HG02970 (cell line): Measurements from ENCODE around the gene GOLGA6A.
"Not testable (repeated sequence)": the region's sequence is repeated elsewhere in the genome, so short reads cannot be mapped to it uniquely, and the experiment has no call there.

Experiments used
- ATAC-seq: cut with Tn5 transposase; IDR thresholded peaks from one replicate; pipeline ENCODE4 v1.9.1; 2021; ENCODE audit warnings: mild to moderate bottlenecking, moderate library complexity, moderate number of reproducible peaks; ENCODE audit not compliant: unreplicated experiment, low FRiP score

The GOLGA6A gene, protein sequence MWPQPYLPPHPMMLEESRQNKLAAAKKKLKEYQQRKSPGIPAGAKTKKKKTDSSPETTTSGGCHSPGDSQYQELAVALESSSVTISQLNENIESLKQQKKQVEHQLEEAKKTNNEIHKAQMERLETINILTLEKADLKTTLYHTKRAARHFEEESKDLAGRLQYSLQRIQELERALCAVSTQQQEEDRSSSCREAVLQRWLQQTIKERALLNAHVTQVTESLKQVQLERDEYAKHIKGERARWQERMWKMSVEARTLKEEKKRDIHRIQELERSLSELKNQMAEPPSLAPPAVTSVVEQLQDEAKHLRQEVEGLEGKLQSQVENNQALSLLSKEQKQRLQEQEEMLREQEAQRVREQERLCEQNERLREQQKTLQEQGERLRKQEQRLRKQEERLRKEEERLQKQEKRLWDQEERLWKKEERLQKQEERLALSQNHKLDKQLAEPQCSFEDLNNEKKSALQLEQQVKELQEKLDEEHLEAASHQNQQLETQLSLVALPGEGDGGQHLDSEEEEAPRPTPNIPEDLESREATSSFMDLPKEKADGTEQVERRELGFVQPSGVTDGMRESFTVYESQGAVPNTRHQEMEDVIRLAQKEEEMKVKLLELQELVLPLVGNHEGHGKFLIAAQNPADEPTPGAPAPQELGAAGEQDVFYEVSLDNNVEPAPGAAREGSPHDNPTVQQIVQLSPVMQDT

DNA sequence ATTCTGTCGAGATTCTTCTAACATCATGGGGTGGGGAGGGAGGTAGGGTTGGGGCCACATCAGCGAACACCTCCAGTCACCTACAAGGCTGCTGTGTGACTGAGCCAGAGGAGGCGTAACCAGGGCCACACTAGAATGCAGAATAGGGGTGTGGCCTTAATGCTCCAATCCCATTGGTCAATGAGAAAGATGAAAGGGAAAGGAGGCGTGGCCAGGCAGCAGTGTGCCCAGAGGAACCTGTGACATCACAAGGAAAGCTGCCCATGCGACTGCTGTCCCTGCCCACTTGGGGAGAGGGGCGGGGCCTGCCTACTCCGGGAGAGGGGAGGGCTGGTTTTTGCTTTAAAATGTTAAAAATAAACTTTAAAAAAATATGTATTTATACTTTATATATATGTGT is at the start of gene GOLGA6A:
GOLGA6A (minus strand) TSS at position 101 of the 400 bp plus-strand sequence; CDS start at position 60, 41 bp downstream.
- ATAC-seq: not testable (repeated sequence)

DNA sequence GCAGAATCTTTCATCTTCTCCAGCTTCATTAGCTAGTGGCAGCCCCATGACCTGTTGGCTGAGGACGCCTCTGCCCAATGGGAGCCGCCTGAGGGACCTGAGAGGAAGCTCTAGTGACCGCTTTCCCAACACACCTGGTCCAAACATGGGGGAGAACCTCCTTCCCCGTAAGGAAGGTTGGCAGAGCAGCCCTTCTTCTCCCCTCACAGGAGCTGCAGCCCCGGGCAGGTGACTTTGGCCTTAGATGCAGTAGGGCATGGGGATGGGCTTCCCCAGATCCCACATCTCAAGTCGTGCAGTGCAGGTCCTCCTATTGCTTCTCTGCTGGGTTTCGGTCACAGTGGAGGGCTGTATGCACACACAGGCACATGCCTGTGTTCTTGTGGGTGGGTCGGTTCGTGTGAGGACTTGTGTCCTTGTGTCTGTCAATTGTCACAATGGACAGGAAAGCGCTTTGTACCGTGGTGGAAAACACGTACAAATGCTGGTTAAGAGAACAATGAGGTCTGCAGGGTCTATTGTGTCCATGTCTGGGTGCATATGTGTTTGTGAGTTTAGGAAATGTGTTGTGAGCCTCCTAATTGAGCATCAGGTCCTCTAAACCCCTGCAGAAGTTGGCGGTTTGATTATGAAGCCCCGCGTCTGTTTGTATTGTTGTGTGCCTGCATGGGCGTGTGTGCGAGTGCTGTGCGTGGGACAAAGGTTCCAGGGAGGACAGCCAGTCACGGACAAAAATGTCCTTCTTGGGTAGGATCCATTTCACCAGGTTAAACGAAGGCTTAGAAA is 49.5 kb upstream of the GOLGA6A start:
- no peak for ATAC-seq

DNA sequence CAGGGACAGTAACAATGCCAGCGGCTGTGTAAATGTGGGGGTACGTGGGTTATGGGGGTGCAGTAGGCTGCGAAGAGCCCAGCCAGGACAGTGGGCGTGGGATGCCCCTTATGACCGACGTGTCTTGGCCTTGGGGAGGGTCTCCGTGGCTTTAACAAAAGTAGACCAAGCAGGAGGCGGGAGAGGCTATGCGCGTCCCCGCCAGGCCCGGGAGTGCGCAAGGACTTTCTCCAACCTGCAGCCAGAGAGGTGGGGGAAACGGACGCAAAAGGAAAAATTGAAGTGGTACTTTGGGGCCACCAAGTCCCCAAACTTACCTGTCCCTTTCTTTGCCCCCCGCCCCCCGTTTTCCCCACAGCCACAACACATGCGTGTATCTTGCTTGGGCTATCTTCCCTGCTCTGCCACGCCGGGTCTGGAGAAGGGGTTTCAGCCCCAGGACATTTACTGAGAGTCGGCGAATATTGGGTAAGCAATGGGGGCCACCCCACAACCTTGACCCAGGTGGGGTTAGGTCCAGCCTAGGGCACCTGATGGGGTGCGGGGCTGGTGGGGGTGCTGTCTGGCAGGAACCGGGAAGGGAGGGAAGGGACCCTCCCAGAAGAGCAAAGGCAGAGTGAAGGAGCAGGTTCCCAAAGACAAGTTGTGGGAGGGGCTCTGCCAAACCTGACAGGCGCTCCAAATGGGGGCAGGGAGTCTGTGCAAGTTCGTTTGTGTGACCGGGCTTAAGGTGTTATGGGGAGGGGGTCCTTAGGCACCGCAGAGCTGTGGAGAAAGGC is 48.7 kb upstream of the GOLGA6A start:
- no peak for ATAC-seq

DNA sequence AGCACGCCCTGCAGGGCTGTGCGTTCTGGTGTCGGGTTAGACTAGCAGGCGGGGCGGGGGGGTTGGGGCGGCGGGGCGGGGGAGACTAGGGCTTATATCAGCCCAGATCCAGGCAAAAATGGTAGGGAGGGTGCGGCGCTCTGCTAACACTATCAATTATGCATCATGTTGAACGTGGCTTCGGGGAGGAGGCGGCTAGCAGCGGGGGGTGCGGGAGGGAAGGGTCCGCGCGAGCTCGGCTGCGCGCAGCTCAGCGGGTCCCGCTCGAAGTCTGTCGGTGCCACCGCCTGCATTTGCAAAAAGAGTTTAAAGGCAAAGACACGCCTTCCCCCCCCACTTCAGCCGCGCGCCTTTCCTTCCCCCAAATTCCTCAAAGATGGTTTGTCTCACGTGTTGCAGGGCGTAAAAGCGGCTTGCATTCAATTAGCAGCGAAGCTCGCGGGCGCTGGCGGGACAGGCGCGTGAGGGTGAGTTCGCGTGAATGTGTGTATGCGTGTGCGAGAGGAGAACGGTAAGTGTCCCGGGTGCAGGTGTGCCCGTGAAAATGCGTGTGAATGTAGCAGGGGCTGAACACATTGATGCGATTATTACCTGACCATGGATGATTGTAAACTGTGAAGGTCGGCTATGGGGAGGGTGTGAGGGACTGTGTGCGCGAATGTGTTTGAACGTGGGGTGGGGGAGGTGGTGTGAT is 48.0 kb upstream of the GOLGA6A start, which contains the start of gene ISLR2:
ISLR2 (plus strand) TSS at position 432 of the 694 bp plus-strand sequence. CDS start 2,169 bp downstream, outside the sequence.
- no peak for ATAC-seq

DNA sequence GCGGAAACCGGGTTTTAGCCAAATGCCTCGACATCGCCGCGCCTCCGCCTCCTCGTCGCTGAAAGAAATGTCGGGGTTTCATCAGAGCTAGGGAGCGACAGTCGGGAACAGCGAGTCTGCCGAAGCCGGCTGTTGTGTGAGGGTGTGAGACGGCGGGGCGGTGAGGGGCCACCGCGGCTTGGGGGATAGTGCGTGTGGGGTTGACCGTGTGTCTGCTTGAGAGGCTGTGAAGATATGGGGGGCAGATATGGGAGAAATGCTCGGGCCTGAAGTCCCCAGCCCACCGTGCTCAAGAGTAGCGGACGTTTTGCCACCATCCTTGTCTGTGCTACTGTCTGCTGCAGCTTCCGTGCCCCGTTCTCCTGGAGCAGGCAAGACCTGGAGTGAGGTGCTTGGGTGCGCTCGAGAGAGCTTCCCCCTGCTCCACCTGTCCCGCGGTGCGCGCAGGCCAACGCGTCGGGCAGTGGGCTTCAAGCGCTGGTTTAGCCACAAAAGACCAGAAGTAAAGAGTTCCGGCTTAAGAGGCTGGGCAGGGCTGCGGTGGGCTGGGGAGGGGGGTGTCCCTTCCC is 47.3 kb upstream of the GOLGA6A start:
- ATAC-seq: no peak

DNA sequence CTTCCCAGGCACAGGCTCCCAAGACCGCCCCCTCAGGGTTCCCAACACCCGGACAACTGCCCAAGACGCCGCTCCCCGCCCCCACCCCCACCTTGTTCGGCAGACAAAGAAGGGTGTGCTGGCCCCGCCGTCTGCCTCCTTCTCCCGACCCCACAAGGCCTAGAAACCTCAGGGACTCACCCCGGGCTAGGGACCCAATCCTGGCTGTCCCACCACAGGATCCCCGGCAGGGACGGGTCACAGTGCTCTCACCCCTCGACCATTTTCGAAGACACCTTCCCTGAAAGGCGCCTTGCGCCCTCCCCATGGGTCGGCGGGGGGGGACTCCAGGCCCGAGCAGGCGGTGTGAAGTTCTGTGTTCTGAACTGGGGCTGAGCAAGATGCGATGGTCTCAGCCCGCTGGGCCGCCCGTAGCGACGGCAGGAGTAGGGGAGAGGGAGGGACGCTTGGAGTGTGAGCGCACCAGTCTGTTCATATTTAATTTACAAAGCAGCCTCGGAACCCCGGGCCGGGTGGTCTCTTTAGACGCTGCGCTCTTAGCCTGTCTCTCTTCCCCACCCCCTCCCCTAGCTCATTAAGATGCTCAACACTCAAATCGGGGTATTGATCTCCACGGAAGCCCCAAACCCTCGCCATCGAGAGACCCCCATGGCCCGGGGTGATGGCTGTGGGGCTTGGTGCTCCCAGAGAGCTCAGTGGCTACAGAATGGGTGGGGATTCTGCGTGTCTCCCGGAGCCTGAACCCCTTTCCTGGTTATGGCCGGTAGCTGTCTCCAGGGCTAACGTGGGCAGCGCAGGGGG is 46.6 kb upstream of the GOLGA6A start:
- ATAC-seq: no peak

- no peak for ATAC-seq
These were observed 45.8 kb upstream of the GOLGA6A start for GRCh38 chr15:74127954-74128784.

DNA sequence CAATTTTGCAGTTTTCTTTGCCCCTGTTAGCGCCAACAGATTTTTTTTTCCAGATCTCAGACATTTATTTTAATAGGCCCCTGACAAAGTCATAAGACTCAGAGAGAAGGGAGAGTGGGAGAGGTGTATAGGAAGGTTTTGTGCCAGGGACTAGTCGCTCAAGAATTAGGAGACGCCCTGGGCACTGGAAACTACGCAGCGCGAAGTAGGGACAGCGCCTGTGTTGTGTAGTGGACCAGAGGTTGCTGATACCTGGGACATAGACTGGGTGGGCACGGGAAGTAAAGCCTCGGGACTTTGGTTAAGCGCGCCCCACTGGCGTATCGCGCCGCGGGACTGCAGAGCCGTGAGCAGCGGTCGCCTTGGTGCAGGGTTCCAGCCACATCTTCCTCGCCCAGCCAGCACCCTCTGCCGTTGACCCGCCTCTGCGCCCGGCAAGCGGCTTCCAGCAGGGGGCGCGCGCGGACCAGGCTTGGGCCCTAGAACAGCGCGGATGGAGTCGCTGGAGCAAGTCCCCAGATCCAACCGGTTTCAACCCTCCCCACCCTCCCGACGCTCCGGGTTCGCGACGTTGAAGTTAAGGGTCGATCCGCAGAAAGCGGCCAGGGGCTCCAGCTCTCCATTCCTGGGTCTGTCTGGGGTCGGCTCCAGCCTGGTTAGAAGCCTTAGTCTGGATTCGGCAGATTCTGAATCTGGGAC is 45.1 kb upstream of the GOLGA6A start:
- no peak for ATAC-seq

DNA sequence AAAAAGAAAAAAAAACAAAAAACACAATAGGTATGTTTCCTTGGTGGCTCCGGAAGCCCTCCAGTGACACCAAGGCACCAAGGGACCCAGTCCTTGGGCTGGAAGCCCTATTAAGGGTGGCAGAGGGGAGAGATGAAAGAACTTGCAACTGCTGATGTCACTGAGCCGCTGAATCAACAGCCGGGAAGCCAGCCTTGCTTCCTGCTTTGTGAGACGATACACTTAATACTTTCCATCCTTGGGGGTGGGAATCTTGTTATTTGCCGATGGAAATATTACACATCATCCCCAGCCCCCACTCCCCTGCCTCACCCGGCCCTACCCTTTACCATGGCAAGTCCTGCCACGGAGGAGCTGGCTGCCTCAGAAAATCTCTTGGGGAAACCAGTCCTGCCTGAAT is 42.4 kb upstream of the GOLGA6A start:
- ATAC-seq: no peak

GRCh38 chr15:74124196-74124595 is 41.8 kb upstream of the GOLGA6A start:
- no peak for ATAC-seq

GRCh38 chr15:74123658-74124057 is 41.3 kb upstream of the GOLGA6A start:
- ATAC-seq: no peak

- ATAC-seq: no peak
These were observed 40.7 kb upstream of the GOLGA6A start for GRCh38 chr15:74123131-74123429.

GRCh38 chr15:74122403-74123130 is 40.2 kb upstream of the GOLGA6A start:
- ATAC-seq: no peak

DNA sequence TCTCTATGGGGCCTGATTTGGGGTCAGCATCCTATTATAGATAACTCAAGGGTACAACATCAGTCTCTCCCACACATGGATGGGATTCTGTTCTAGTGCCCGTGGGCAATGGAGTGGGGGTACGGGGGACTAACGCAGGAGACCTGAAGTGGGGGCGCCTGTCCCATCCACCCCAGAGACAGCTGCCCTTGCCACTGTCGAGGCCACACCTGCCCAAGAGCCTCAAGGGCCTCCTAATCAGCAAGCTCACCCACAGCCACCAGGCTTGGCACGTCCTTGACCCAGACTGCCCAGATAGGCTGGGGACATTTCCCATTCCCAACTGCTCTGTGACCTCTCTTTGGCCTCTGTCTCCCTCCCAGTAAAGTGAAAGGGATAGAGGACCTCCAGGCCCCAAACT is 39.5 kb upstream of the GOLGA6A start:
- ATAC-seq: no peak

- no peak for ATAC-seq
These were observed 38.7 kb upstream of the GOLGA6A start for GRCh38 chr15:74121039-74121438.

GRCh38 chr15:74120426-74120825 is 38.1 kb upstream of the GOLGA6A start:
- ATAC-seq: no peak

GRCh38 chr15:74109713-74110112 is 27.4 kb upstream of the GOLGA6A start:
- no peak for ATAC-seq
